Lower leg skin (tissue), 4 donors: ENCODE measurements around the gene FPGT. TPM values are rescaled to one million over a fixed set of nuclear protein-coding genes. Genes with fewer than 3 reads are reported as not detected.

Experiments
- DNase-seq, 2 donors: peaks; one replicate each; pipeline ENCODE4 v3.0.0-alpha.2; 2019; ENCODE audit warnings: low spot score in 2 of 2
- H3K4me3 ChIP-seq: fragments of 200-600 bp; sonication (generic); 2 replicates; pipeline ENCODE4 v1.5.1; 2017; ENCODE audit warnings: mild to moderate bottlenecking, low read depth; ENCODE audit not compliant: poor library complexity, severe bottlenecking
- POLR2A ChIP-seq, 2 donors: fragments of 450-650 bp; IDR thresholded peaks; one replicate each; pipeline ENCODE4 v1.6.1; 2016 to 2017; ENCODE audit warnings: antibody characterized with exemption in 2 of 2, mild to moderate bottlenecking in 1 of 2, moderate library complexity in 1 of 2
- WGBS, 2 donors: methylation state at CpG; one replicate each; pipeline ENCODE4 v1.1.5; 2018; 5-methylcytosine and 5-hydroxymethylcytosine counted together
- intact Hi-C: fragments of 100-400 bp; cut with DNase I; formaldehyde crosslinking; loops from one replicate; pipeline ENCODE4 v1.15.0; 2023; ENCODE audit warnings: low total_unique reads
- total RNA-seq, 4 donors: library from RNA; depleted of rRNA; stranded (reverse); fragments of >200 nt; gene quantifications; one replicate each; pipeline ENCODE4 v1.1.0, GENCODE V29; 2016
- TF ChIP-seq, protein P1 (sequence below), 3 donors: fragments of 450-650 bp; IDR thresholded peaks; one replicate each; pipeline ENCODE4 v1.5.1; 2016; ENCODE audit warnings: antibody characterized with exemption in 3 of 3, mild to moderate bottlenecking in 3 of 3, moderate library complexity in 2 of 3

FPGT gene
- total RNA-seq, 4 donors from 2014 or later, result 6.3 to 17.5 (median 11.7) TPM

DNA sequence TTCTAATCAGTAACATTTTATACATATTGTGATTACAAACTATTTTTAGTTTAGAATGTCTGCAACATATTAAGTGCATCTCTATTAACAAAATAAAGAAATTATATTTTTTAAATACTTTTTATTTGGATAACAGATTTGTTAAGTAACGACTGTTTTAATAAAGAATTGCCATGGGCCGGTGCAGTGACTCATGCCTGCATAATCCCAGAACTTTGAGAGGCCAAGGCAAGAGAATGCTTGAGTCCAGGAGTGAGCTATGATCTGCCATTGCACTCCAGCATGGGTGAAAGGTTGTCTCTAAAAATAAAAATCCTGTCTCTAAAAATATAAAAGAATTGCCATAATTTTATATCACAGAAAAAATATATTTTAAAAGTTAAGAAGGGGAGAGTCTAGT is 4.1 kb upstream of the FPGT start:
- H3K4me3 ChIP-seq, result no peak overlapping the region
- 40 to 48% methylated on average over 2 of the region's 2 CpGs for WGBS, 2 donors
- intact Hi-C loops, result no loop called here

DNA sequence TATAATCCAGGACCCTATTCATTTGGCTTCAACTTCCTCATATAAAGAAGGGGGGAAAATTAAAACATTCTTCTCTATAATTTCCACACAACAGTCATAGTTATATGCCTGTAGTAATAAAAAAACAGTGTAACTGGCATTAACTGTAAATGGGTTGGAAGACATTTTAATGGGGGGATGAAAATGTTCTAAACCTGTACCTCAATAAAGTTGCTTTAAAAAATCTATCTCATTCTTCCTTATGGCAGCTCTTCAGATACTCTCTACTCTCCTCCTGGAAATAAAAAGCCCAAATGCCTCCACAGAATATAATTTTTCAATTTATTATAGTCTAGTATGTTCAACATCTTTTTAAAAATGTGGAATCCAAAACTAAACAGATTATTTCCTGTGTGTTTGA is 2.7 kb upstream of the FPGT start:
- no peak overlapping the region for H3K4me3 ChIP-seq
- TF ChIP-seq POLR2A (IDR thresholded peaks at IDR 0.05), result no peak
- TF ChIP-seq, protein P1, sequence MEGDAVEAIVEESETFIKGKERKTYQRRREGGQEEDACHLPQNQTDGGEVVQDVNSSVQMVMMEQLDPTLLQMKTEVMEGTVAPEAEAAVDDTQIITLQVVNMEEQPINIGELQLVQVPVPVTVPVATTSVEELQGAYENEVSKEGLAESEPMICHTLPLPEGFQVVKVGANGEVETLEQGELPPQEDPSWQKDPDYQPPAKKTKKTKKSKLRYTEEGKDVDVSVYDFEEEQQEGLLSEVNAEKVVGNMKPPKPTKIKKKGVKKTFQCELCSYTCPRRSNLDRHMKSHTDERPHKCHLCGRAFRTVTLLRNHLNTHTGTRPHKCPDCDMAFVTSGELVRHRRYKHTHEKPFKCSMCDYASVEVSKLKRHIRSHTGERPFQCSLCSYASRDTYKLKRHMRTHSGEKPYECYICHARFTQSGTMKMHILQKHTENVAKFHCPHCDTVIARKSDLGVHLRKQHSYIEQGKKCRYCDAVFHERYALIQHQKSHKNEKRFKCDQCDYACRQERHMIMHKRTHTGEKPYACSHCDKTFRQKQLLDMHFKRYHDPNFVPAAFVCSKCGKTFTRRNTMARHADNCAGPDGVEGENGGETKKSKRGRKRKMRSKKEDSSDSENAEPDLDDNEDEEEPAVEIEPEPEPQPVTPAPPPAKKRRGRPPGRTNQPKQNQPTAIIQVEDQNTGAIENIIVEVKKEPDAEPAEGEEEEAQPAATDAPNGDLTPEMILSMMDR (IDR thresholded peaks at IDR 0.05), result no peak
- intact Hi-C loops, result no loop called here
- no peak for DNase-seq

More for the DNA sequence above, 4.1 kb upstream of the FPGT start:
- no peak for TF ChIP-seq POLR2A (IDR thresholded peaks at IDR 0.05)
- TF ChIP-seq, protein P1 (IDR thresholded peaks at IDR 0.05), result no peak
- no peak for DNase-seq

DNA sequence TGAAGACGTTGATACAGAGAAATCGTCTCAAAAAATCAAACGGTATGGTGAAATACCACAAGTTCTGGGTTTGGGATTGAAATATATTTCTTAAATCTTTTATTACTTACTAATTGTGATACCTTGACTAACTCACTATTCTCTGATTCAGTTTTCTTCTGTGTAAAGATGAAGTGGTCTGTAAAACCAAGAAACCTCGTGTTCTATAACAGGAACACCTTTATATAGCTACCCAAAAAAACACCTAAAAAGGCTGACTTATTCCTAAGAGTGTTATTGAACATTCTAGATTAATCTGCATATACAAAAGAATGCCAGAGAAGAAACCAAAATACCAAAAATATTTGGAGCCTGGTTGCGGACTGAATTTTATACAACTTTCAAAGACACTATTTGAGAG is 787 bp upstream of the FPGT start:
- intact Hi-C loops, result no loop called here
- H3K4me3 ChIP-seq, result no peak overlapping the region
- no peak for DNase-seq
- WGBS, 2 donors, result 74 to 84% methylated on average over 5 of the region's 5 CpGs
- no peak for TF ChIP-seq POLR2A (IDR thresholded peaks at IDR 0.05)
- TF ChIP-seq, protein P1 (IDR thresholded peaks at IDR 0.05), result no peak

DNA sequence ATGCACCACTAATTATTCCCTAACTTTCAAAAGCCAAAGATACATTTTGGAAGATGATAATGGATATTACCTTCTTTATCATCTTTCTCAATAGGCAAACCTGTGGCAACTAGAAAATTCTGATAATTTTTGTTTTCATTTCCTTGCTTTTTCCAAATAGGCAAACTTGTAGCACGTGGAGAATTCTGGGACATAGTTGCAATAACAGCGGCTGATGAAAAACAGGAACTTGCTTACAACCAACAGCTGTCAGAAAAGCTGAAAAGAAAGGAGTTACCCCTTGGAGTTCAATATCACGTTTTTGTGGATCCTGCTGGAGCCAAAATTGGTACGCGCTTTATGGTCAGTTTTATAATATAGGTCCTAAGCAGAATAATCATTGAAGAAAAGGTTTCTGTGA is 1.5 kb downstream of the FPGT start:
- intact Hi-C loops, result no loop called here

DNA sequence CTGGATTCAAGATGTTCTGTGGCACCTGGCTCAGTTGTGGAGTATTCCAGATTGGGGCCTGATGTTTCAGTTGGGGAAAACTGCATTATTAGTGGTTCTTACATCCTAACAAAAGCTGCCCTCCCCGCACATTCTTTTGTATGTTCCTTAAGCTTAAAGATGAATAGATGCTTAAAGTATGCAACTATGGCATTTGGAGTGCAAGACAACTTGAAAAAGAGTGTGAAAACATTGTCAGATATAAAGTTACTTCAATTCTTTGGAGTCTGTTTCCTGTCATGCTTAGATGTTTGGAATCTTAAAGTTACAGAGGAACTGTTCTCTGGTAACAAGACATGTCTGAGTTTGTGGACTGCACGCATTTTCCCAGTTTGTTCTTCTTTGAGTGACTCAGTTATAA is 7.2 kb downstream of the FPGT start:
- no peak for DNase-seq
- TF ChIP-seq, protein P1 (IDR thresholded peaks at IDR 0.05), result no peak
- no peak for TF ChIP-seq POLR2A (IDR thresholded peaks at IDR 0.05)
- intact Hi-C loops, result no loop called here
- H3K4me3 ChIP-seq, result no peak overlapping the region
- 74 to 82% methylated on average over 2 of the region's 2 CpGs for WGBS, 2 donors

More for the DNA sequence above, 1.5 kb downstream of the FPGT start:
- H3K4me3 ChIP-seq, result no peak overlapping the region
- no peak for DNase-seq
- TF ChIP-seq, protein P1 (IDR thresholded peaks at IDR 0.05), result no peak
- no peak for TF ChIP-seq POLR2A (IDR thresholded peaks at IDR 0.05)
- 73 to 78% methylated on average over 5 of the region's 5 CpGs for WGBS, 2 donors

DNA sequence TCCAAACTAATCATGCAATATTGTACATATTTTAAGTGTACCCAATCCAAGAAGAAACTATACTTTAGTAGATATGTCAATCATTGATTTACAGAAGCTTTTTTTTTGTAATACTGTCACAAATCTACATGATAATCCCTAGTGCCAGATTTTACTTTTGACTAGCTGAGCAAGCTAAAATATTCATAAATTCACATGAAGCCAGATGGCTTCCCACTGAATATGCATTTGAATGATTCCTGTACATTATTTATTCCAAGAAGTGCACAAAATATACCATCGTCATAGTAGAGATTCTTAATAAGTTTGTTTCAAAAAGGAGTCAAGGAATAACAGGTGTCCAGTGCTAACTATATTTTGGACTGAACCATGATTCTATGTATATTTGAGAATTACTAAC is 17.2 kb downstream of the FPGT start:
- intact Hi-C loops, result no loop called here
- TF ChIP-seq, protein P1 (IDR thresholded peaks at IDR 0.05), result no peak
- TF ChIP-seq POLR2A (IDR thresholded peaks at IDR 0.05), result no peak
- H3K4me3 ChIP-seq, result no peak overlapping the region
- WGBS, 2 donors, result 95 to 98% methylated on average over 1 of the region's 1 CpG
- DNase-seq, result no peak
